Mesendoderm (in vitro differentiated cells): ENCODE measurements around the gene GPR22.

Experiments used
- DNase-seq: peaks from one replicate; pipeline ENCODE4 v3.0.0; 2013
- H2AK5ac ChIP-seq: 2 replicates; pipeline ENCODE4 v1.6.1; 2013; ENCODE audit warnings: low read length, inconsistent platforms
- H2BK120ac ChIP-seq: 2 replicates; pipeline ENCODE4 v1.6.1; 2013; ENCODE audit warnings: low read depth, mild to moderate bottlenecking, low read length, moderate library complexity, mixed read lengths
- H2BK15ac ChIP-seq: replicated peaks from 2 replicates; pipeline ENCODE4 v1.6.1; 2013; ENCODE audit warnings: low read depth, mild to moderate bottlenecking, moderate library complexity
- H2BK5ac ChIP-seq: 2 replicates; pipeline ENCODE4 v1.6.1; 2013; ENCODE audit warnings: low read length, inconsistent platforms
- H3K18ac ChIP-seq: 2 replicates; pipeline ENCODE4 v1.6.1; 2013; ENCODE audit warnings: mild to moderate bottlenecking, low read length, mixed read lengths
- H3K23ac ChIP-seq: one replicate; pipeline ENCODE4 v1.6.1; 2013; ENCODE audit warnings: low read length
- H3K27ac ChIP-seq: 2 replicates; pipeline ENCODE4 v1.5.1; 2013; ENCODE audit warnings: low read depth, mild to moderate bottlenecking, inconsistent platforms, low read length, moderate library complexity
- H3K27me3 ChIP-seq: 2 replicates; pipeline ENCODE4 v1.6.1; 2013; ENCODE audit warnings: low read length, control low read depth, mild to moderate bottlenecking, inconsistent platforms; ENCODE audit not compliant: insufficient read depth, poor library complexity
- H3K36me3 ChIP-seq: 2 replicates; pipeline ENCODE4 v1.6.1; 2013; ENCODE audit warnings: low read length, inconsistent platforms; ENCODE audit not compliant: control insufficient read depth, insufficient read depth
- H3K4ac ChIP-seq: one replicate; pipeline ENCODE4 v1.6.1; 2013; ENCODE audit warnings: low read depth, mild to moderate bottlenecking, low read length, moderate library complexity
- H3K4me1 ChIP-seq: 2 replicates; pipeline ENCODE4 v1.6.1; 2013; ENCODE audit warnings: low read depth, low read length, inconsistent platforms; ENCODE audit not compliant: control insufficient read depth
- H3K4me2 ChIP-seq: 2 replicates; pipeline ENCODE4 v1.6.1; 2013; ENCODE audit warnings: low read length
- H3K4me3 ChIP-seq: 2 replicates; pipeline ENCODE4 v1.5.1; 2013; ENCODE audit warnings: mild to moderate bottlenecking, low read length
- H3K56ac ChIP-seq: one replicate; pipeline ENCODE4 v1.6.1; 2013; ENCODE audit warnings: low read length
- H3K79me1 ChIP-seq: 2 replicates; pipeline ENCODE4 v1.6.1; 2013; ENCODE audit warnings: low read length, inconsistent platforms
- H3K79me2 ChIP-seq: 2 replicates; pipeline ENCODE4 v1.6.1; 2013; ENCODE audit warnings: mild to moderate bottlenecking, low read length; ENCODE audit not compliant: control insufficient read depth, insufficient read depth
- H3K9ac ChIP-seq: 2 replicates; pipeline ENCODE4 v1.6.1; 2013; ENCODE audit warnings: low read length, inconsistent platforms
- H4K5ac ChIP-seq: one replicate; pipeline ENCODE4 v1.6.1; 2013; ENCODE audit warnings: low read length
- H4K8ac ChIP-seq: one replicate; pipeline ENCODE4 v1.6.1; 2013; ENCODE audit warnings: low read depth, mild to moderate bottlenecking, control low read depth, low read length, moderate library complexity
- WGBS: extraction: QIAGEN DNeasy Blood & Tissue Kit; methylation state at CpG from one replicate; pipeline ENCODE4 v1.1.7; 2013; ENCODE audit warnings: low lambda C conversion rate, missing lambda C conversion rate; ENCODE audit not compliant: insufficient coverage; ENCODE audit errors: extremely low coverage; 5-methylcytosine and 5-hydroxymethylcytosine counted together

The GPR22 gene

DNA sequence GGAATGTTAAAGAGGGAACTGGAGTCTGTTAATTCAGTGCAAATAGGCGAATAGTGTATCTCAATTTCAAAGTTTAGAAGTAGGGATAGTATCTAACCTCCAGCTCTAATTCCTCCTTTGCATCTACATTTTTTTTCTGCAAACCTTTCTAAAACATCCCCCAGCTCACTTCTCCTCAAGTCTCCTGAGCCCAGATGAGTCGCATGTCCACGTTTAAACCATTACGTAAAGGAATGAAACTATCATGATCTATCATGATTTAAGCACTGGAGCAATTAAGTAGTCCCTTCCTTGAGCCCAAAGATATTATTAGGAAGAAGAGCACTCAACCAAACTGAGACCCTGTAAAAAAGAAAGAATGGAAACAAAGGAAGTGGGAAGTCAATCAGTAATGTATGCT, 29.9 kb downstream of the GPR22 start:
- no peak overlapping the region for H3K9ac ChIP-seq
- no peak overlapping the region for H4K8ac ChIP-seq
- no peak overlapping the region for H2BK120ac ChIP-seq
- H3K36me3 ChIP-seq = no peaks in the 10 kb centered on the region
- no CpG with 5 or more reads among the region's 4 CpGs for WGBS
- no peak overlapping the region for H3K27ac ChIP-seq
- no peak overlapping the region for H2AK5ac ChIP-seq
- no peak overlapping the region for H4K5ac ChIP-seq
- no peak overlapping the region for H3K23ac ChIP-seq
- H3K4me3 ChIP-seq = no peak overlapping the region
- no peaks in the 10 kb centered on the region for H3K79me1 ChIP-seq
- no peaks in the 10 kb centered on the region for H3K27me3 ChIP-seq
- H2BK15ac ChIP-seq = no peak overlapping the region
- no peak overlapping the region for H3K4me2 ChIP-seq
- no peak for DNase-seq
- no peaks in the 10 kb centered on the region for H3K4me1 ChIP-seq
- no peak overlapping the region for H3K18ac ChIP-seq
- H2BK5ac ChIP-seq = no peak overlapping the region
- no peak overlapping the region for H3K56ac ChIP-seq
- H3K4ac ChIP-seq = no peak overlapping the region
- no peaks in the 10 kb centered on the region for H3K79me2 ChIP-seq

DNA sequence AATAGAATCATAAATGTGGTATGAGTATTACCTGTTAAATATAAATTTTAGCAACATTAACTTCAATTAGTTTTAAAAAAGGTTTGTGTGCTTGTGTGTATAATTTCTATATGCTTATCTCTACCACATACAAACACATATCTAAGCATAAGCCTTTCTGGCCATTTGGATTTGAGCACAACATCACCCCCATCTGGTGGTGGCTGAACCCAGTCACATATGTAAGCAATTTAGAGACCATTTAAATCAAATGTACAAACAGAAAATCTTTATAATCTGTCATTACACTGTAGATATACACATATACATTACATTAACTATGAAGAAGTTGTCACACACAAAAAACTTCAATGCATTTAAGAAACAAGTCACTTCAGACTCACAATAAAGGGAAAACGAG, 31.7 kb downstream of the GPR22 start:
- no peak overlapping the region for H2BK5ac ChIP-seq
- no peak overlapping the region for H3K4me3 ChIP-seq
- H3K23ac ChIP-seq = no peak overlapping the region
- H3K79me2 ChIP-seq = no peaks in the 10 kb centered on the region
- H3K4me1 ChIP-seq = no peaks in the 10 kb centered on the region
- H2AK5ac ChIP-seq = no peak overlapping the region
- no peak overlapping the region for H3K18ac ChIP-seq
- H3K4me2 ChIP-seq = no peak overlapping the region
- H3K27ac ChIP-seq = no peak overlapping the region
- no peaks in the 10 kb centered on the region for H3K79me1 ChIP-seq
- H2BK15ac ChIP-seq = no peak overlapping the region
- peak; percentile 58 for DNase-seq
- WGBS = no CpG with 5 or more reads among the region's 1 CpG
- no peaks in the 10 kb centered on the region for H3K36me3 ChIP-seq
- no peak overlapping the region for H4K8ac ChIP-seq
- no peak overlapping the region for H3K9ac ChIP-seq
- H4K5ac ChIP-seq = no peak overlapping the region
- H3K56ac ChIP-seq = no peak overlapping the region
- H3K27me3 ChIP-seq = no peaks in the 10 kb centered on the region
- no peak overlapping the region for H3K4ac ChIP-seq
- H2BK120ac ChIP-seq = no peak overlapping the region

DNA sequence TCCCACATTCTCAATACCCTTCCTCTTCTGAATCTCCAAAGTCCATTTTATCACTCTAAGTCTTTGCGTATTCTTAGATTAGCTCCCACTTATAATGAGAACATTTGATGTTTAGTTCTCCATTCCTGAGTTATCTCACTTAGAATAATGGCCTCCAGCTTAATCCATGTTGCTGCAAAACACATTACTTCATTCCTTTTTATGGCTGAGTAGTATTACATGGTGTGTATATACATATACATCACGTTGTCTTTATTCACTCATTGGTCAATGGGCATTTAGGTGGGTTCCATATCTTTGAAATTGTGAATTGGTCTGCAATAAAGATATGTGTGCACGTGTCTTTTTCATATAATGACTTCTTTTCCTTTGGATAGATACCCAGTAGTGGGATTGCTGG, 32.3 kb downstream of the GPR22 start:
- H3K4me1 ChIP-seq = no peaks in the 10 kb centered on the region
- H3K56ac ChIP-seq = no peak overlapping the region
- H3K4me2 ChIP-seq = no peak overlapping the region
- no peak overlapping the region for H3K27ac ChIP-seq
- H4K8ac ChIP-seq = no peak overlapping the region
- no peak overlapping the region for H2BK5ac ChIP-seq
- H2BK120ac ChIP-seq = no peak overlapping the region
- H3K9ac ChIP-seq = no peak overlapping the region
- no peaks in the 10 kb centered on the region for H3K27me3 ChIP-seq
- no peaks in the 10 kb centered on the region for H3K79me2 ChIP-seq
- H3K36me3 ChIP-seq = no peaks in the 10 kb centered on the region
- H2AK5ac ChIP-seq = no peak overlapping the region
- no peak overlapping the region for H2BK15ac ChIP-seq
- H3K79me1 ChIP-seq = no peaks in the 10 kb centered on the region
- WGBS = no CpG with 5 or more reads among the region's 3 CpGs
- no peak overlapping the region for H3K23ac ChIP-seq
- H3K4me3 ChIP-seq = no peak overlapping the region
- DNase-seq = no peak
- H4K5ac ChIP-seq = no peak overlapping the region
- H3K18ac ChIP-seq = no peak overlapping the region
- H3K4ac ChIP-seq = no peak overlapping the region

DNA sequence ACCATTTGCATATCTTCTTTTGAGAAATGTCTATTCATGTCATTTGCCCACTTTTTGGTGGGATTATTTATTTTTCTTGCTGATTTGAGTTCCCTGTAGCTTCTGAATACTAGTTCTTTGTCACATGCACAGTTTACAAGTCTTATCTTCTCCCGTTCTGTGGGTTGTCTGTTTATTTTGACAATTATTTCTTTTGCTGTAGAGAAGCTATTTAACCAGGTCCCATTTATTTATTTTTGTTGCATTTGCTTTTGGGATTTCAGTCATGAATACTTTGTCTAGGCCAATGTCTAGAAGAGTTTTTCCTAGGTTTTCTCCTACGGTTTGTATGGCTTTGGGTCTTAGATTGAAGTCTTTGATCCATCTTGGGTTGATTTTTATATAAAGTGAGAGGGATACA, 32.9 kb downstream of the GPR22 start:
- no peaks in the 10 kb centered on the region for H3K36me3 ChIP-seq
- H3K23ac ChIP-seq = no peak overlapping the region
- H3K4me2 ChIP-seq = no peak overlapping the region
- no peak overlapping the region for H3K18ac ChIP-seq
- no peak overlapping the region for H3K56ac ChIP-seq
- H3K9ac ChIP-seq = no peak overlapping the region
- H4K5ac ChIP-seq = no peak overlapping the region
- no peak for DNase-seq
- H2BK5ac ChIP-seq = no peak overlapping the region
- H2BK120ac ChIP-seq = no peak overlapping the region
- no peaks in the 10 kb centered on the region for H3K79me2 ChIP-seq
- no peak overlapping the region for H2AK5ac ChIP-seq
- H3K4ac ChIP-seq = no peak overlapping the region
- no peak overlapping the region for H2BK15ac ChIP-seq
- H3K79me1 ChIP-seq = no peaks in the 10 kb centered on the region
- H4K8ac ChIP-seq = no peak overlapping the region
- no CpG with 5 or more reads among the region's 2 CpGs for WGBS
- H3K4me3 ChIP-seq = no peak overlapping the region
- H3K27me3 ChIP-seq = no peaks in the 10 kb centered on the region
- no peak overlapping the region for H3K27ac ChIP-seq
- H3K4me1 ChIP-seq = no peaks in the 10 kb centered on the region

DNA sequence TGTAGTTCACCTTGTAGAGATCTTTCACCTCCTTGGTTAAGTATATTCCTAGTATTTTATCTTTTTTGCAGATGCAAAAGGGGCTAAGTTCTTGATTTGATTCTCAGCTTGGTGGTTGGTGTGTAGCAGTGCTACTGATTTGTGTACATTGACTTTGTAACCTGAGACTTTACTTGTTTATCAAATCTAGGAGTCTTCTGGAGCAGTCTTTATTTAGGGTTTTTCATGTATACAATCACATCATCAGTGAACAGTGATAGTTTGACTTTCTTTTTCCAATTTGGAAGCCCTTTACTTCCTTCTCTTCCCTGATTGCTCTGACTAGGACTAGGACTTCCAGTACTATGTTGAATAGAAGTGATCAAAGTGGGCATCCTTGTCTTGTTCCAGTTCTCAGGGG, 33.8 kb downstream of the GPR22 start:
- no peak overlapping the region for H3K56ac ChIP-seq
- H3K4me2 ChIP-seq = no peak overlapping the region
- H3K18ac ChIP-seq = no peak overlapping the region
- no peak overlapping the region for H2BK5ac ChIP-seq
- H3K4me1 ChIP-seq = no peaks in the 10 kb centered on the region
- no peak overlapping the region for H3K4me3 ChIP-seq
- no peak overlapping the region for H3K9ac ChIP-seq
- H3K23ac ChIP-seq = no peak overlapping the region
- H3K27ac ChIP-seq = no peak overlapping the region
- no peak overlapping the region for H3K4ac ChIP-seq
- H3K79me1 ChIP-seq = no peaks in the 10 kb centered on the region
- no peak for DNase-seq
- no peaks in the 10 kb centered on the region for H3K27me3 ChIP-seq
- no peak overlapping the region for H4K5ac ChIP-seq
- H2AK5ac ChIP-seq = no peak overlapping the region
- no peaks in the 10 kb centered on the region for H3K79me2 ChIP-seq
- H3K36me3 ChIP-seq = no peaks in the 10 kb centered on the region
- no peak overlapping the region for H4K8ac ChIP-seq
- H2BK15ac ChIP-seq = no peak overlapping the region
- no peak overlapping the region for H2BK120ac ChIP-seq

DNA sequence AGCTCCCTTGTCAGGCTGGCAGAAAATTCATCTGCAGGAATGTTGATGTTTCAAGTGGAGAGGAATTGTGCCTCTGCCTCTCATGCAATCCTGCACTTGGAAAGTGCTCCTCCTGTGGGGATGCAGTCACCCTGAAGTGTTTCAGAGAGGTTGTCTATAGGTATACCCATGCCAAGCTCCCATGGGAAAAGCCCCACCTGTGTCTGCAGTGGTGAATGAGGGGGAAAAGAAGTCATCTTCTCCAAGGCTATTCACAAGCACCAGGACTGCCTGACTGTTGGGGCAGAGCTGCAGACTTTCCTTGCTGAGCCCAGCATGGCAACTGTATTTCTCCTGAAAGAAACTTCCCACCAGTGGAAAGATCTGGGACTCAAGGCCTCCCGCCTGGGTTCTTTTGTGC, 35.5 kb downstream of the GPR22 start:
- no peak overlapping the region for H3K4me2 ChIP-seq
- H3K36me3 ChIP-seq = no peaks in the 10 kb centered on the region
- no peak overlapping the region for H3K4ac ChIP-seq
- no peak overlapping the region for H3K18ac ChIP-seq
- no peak overlapping the region for H4K5ac ChIP-seq
- no peaks in the 10 kb centered on the region for H3K79me2 ChIP-seq
- no peak overlapping the region for H2BK15ac ChIP-seq
- no peak overlapping the region for H3K23ac ChIP-seq
- H2BK5ac ChIP-seq = no peak overlapping the region
- H3K4me3 ChIP-seq = no peak overlapping the region
- H2BK120ac ChIP-seq = no peak overlapping the region
- no peak overlapping the region for H3K9ac ChIP-seq
- WGBS = no CpG with 5 or more reads among the region's 1 CpG
- H3K79me1 ChIP-seq = no peaks in the 10 kb centered on the region
- no peaks in the 10 kb centered on the region for H3K4me1 ChIP-seq
- DNase-seq = no peak
- H2AK5ac ChIP-seq = no peak overlapping the region
- no peaks in the 10 kb centered on the region for H3K27me3 ChIP-seq
- H3K27ac ChIP-seq = no peak overlapping the region
- no peak overlapping the region for H4K8ac ChIP-seq
- no peak overlapping the region for H3K56ac ChIP-seq
